WTC11 (cell line): ENCODE measurements around the gene FGF21. TPM values are rescaled to one million over a fixed set of nuclear protein-coding genes. Genes with fewer than 3 reads are reported as not detected.
A peak's percentile ranks its signal among the peaks of the same experiment; 100 is the strongest.

Experiments used
- ATAC-seq: fragments of 200-7000 bp; cut with Tn5 transposase; 2 replicates; pipeline ENCODE4 v1.10.0; 2021; ENCODE audit warnings: mild to moderate bottlenecking, moderate library complexity
- CTCF ChIA-PET: fragments of 300-600 bp; sonication (Branson Sonifier 250); formaldehyde crosslinking; loops from one replicate; lab custom pipeline; 2021; ENCODE audit warnings: antibody characterized with exemption; lab: Charles Lee
- POLR2A ChIA-PET: fragments of 350-600 bp; sonication (Branson Sonifier 250); formaldehyde crosslinking; loops from one replicate; lab custom pipeline; 2021; ENCODE audit warnings: antibody characterized with exemption; lab: Charles Lee
- DNase-seq: peaks from one replicate; pipeline ENCODE4 v3.0.0; 2021; ENCODE audit warnings: low spot score
- H3K27ac Mint-ChIP-seq: 2 replicates; pipeline ENCODE4 v1.8.0; 2021; ENCODE audit warnings: mixed read lengths
- H3K27me3 Mint-ChIP-seq: 2 replicates; pipeline ENCODE4 v1.8.0; 2021; ENCODE audit warnings: low read depth, mild to moderate bottlenecking, moderate library complexity, mixed read lengths
- H3K36me3 Mint-ChIP-seq: 2 replicates; pipeline ENCODE4 v1.8.0; 2021; ENCODE audit warnings: mixed read lengths
- H3K4me1 Mint-ChIP-seq: 2 replicates; pipeline ENCODE4 v1.8.0; 2022; ENCODE audit warnings: mixed read lengths
- H3K4me3 Mint-ChIP-seq: 2 replicates; pipeline ENCODE4 v1.8.0; 2021; ENCODE audit warnings: mild to moderate bottlenecking, moderate library complexity, mixed read lengths
- H3K9me3 Mint-ChIP-seq: 2 replicates; pipeline ENCODE4 v1.8.0; 2021; ENCODE audit warnings: mixed read lengths
- CREB1 ChIP-seq: sonication (generic); formaldehyde crosslinking; IDR thresholded peaks from 2 replicates; pipeline ENCODE4 v1.8.0; 2023; ENCODE audit warnings: mild to moderate bottlenecking, missing genetic modification reagents
- HMGA2 ChIP-seq: fragments of 250-450 bp; sonication (Bioruptor Pico); IDR thresholded peaks from 2 replicates; pipeline ENCODE4 v1.4.0; 2021; ENCODE audit warnings: mild to moderate bottlenecking, moderate library complexity
- JUN ChIP-seq: sonication (generic); formaldehyde crosslinking; IDR thresholded peaks from 2 replicates; pipeline ENCODE4 v1.8.0; 2023; ENCODE audit warnings: mild to moderate bottlenecking, missing genetic modification reagents
- KAT7 ChIP-seq: sonication (generic); formaldehyde crosslinking; IDR thresholded peaks from 2 replicates; pipeline ENCODE4 v1.8.1; 2023; ENCODE audit warnings: missing genetic modification reagents, mild to moderate bottlenecking, borderline replicate concordance
- NFE2L1 ChIP-seq: sonication (generic); formaldehyde crosslinking; IDR thresholded peaks from 2 replicates; pipeline ENCODE4 v1.8.1; 2023; ENCODE audit warnings: missing genetic modification reagents
- NFYB ChIP-seq: sonication (generic); formaldehyde crosslinking; conservative IDR thresholded peaks from 2 replicates; pipeline ENCODE4 v1.8.0; 2022; ENCODE audit warnings: low read depth, missing genetic modification reagents
- NR3C1 ChIP-seq: sonication (generic); formaldehyde crosslinking; conservative IDR thresholded peaks from 2 replicates; pipeline ENCODE4 v1.8.1; 2023; ENCODE audit warnings: low read depth, mild to moderate bottlenecking, missing genetic modification reagents
- OVOL2 ChIP-seq: fragments of 250-450 bp; sonication (Bioruptor Pico); IDR thresholded peaks from 2 replicates; pipeline ENCODE4 v1.9.0; 2021; ENCODE audit warnings: mild to moderate bottlenecking, borderline replicate concordance
- SMAD3 ChIP-seq: sonication (generic); formaldehyde crosslinking; IDR thresholded peaks from 2 replicates; pipeline ENCODE4 v1.8.0; 2022; ENCODE audit warnings: missing genetic modification reagents, mild to moderate bottlenecking, borderline replicate concordance
- ZNF121 ChIP-seq: sonication (generic); formaldehyde crosslinking; IDR thresholded peaks from 2 replicates; pipeline ENCODE4 v1.8.0; 2023; ENCODE audit warnings: missing genetic modification reagents
- ZNF219 ChIP-seq: sonication (generic); formaldehyde crosslinking; IDR thresholded peaks from 2 replicates; pipeline ENCODE4 v1.8.0; 2023; ENCODE audit warnings: missing genetic modification reagents, mild to moderate bottlenecking, borderline replicate concordance
- ZNF671 ChIP-seq: fragments of 250-450 bp; sonication (Bioruptor Pico); IDR thresholded peaks from 2 replicates; pipeline ENCODE4 v1.8.0; 2021; ENCODE audit warnings: mild to moderate bottlenecking
- total RNA-seq: library from RNA; stranded (reverse); gene quantifications from 3 replicates; pipeline ENCODE4 v1.2.3, GENCODE V29; 2021
- TF ChIP-seq, protein P1 (sequence below): sonication (generic); formaldehyde crosslinking; IDR thresholded peaks from 2 replicates; pipeline ENCODE4 v1.8.0; 2022; ENCODE audit warnings: mild to moderate bottlenecking, missing genetic modification reagents
- TF ChIP-seq, protein P2 (sequence below): sonication (generic); formaldehyde crosslinking; IDR thresholded peaks from 2 replicates; pipeline ENCODE4 v1.8.1; 2022; ENCODE audit warnings: missing genetic modification reagents, borderline replicate concordance
- TF ChIP-seq, protein P3 (sequence below): sonication (generic); formaldehyde crosslinking; IDR thresholded peaks from 2 replicates; pipeline ENCODE4 v1.8.1; 2023; ENCODE audit warnings: mild to moderate bottlenecking, moderate library complexity, missing genetic modification reagents
- TF ChIP-seq, protein P4 (sequence below): fragments of 250-450 bp; sonication (Bioruptor Pico); IDR thresholded peaks from 2 replicates; pipeline ENCODE4 v1.9.0; 2021; ENCODE audit warnings: mild to moderate bottlenecking, borderline replicate concordance
- TF ChIP-seq, protein P5 (sequence below): sonication (generic); formaldehyde crosslinking; IDR thresholded peaks from 2 replicates; pipeline ENCODE4 v1.8.0; 2023; ENCODE audit warnings: missing genetic modification reagents, mild to moderate bottlenecking, borderline replicate concordance

FGF21 gene
- total RNA-seq, 1 experiment from 2014 or later: 0.26 TPM

DNA sequence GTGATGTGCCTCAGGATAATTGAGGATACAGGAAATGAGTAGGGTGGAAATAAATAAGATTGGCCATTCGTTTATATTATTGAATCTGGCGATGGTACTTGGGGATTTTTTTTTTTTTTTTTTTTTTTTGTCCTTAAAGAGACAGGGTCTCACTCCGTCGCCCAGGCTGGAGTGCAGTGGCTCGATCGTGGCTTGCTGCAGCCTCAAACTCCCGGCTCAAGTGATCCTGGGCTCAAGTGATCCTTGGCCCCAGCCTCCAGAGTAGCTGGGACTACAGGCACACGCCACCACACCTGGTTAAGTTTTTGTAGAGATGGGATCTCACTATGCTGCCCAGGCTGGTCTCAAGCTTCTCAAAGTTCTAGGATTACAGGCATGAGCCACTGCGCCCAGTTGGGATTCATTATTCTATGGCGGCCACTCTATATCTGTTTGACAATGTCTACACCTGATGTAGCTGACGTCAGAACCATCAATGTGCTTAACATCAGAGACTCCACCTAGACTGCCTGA, 33.1 kb upstream of the FGF21 start:
- ATAC-seq (no peak), DNase-seq (no peak)
- TF ChIP-seq, protein P1, sequence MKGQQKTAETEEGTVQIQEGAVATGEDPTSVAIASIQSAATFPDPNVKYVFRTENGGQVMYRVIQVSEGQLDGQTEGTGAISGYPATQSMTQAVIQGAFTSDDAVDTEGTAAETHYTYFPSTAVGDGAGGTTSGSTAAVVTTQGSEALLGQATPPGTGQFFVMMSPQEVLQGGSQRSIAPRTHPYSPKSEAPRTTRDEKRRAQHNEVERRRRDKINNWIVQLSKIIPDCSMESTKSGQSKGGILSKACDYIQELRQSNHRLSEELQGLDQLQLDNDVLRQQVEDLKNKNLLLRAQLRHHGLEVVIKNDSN (CRISPR knock-in tag): no peak
- no peak for TF ChIP-seq OVOL2 (CRISPR knock-in tag)
- TF ChIP-seq KAT7 (CRISPR knock-in tag): no peak
- no peak for TF ChIP-seq JUN (CRISPR knock-in tag)
- peak; percentile 25; the same call in 1 of the 2 replicates for TF ChIP-seq ZNF121 (CRISPR knock-in tag)
- CTCF ChIA-PET: interaction anchor here (1.0 kb wide), 1 partner anchor 271 kb away, joined by 3 read pairs; the partner anchor contains the start of genes GYS1 and RUVBL2
- Mint-ChIP-seq H3K4me1 (peaks cover 24% of the 10 kb centered on the region), H3K36me3 (peaks cover 6% of the 10 kb centered on the region), H3K27ac (no peak overlapping the region), H3K9me3 (peaks cover 6% of the 10 kb centered on the region), H3K4me3 (no peak overlapping the region), H3K27me3 (no peaks in the 10 kb centered on the region)
- POLR2A ChIA-PET: no interaction called here

DNA sequence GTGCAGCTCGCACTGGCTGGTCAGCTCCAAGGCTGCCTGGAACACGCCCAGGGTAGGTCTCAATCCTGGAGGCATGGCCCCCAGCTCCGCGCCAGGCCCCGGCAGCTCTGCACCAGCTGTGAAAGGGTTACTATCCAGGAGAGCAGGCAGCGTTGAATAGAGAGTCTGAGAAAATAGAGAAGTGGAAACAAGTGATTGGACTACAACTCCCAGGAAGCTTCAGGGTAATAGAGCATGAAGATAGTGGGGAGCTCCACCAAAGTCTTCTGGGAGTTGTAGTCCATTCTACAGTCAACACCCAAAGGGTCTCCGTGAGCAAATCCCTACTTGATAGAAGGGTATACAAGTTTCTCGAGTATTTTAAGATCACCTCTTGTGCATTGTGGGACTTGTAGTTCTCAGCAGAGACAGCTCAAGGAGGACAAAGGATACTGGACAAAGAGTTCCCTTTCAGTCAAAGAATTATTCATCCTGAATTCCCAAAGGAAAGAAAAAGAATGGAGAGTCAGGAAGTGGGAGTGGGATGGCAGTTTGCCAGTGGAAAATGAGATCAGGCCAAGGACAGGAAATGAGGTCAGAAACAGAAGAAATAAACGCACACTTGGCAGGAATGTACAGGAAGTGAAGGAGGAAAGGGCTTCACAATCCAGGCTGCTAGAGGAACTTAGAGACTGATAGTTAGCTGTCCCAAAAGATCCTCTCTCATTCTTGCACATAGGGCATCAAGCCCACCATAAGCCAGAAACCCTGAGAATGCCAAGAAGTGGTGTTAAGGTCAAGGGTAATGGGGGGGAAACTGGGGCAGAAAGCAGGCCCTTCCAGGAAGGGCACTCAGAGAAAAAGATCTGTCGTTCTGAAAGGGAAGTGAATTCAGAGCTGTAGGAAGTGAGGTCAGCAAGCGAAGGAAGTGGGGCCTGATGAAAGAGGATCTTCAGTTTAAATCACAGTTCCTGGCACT, 30.2 kb upstream of the FGF21 start:
- peaks cover 18% of the 10 kb centered on the region for H3K27me3 Mint-ChIP-seq
- H3K27ac Mint-ChIP-seq: peak overlapping the region; percentile 78
- ATAC-seq (peak; percentile 46), DNase-seq (no peak)
- CTCF ChIA-PET: interaction anchor here (0.7 to 2.7 kb wide), 10 partner anchors 10 to 421 kb away, joined by 3 to 31 read pairs (median 4); partner anchors contain the start of genes CA11 and CGB7
- peaks cover 6% of the 10 kb centered on the region for H3K36me3 Mint-ChIP-seq
- TF ChIP-seq HMGA2 (CRISPR knock-in tag) (no peak), SMAD3 (CRISPR knock-in tag) (no peak), NFE2L1 (CRISPR knock-in tag) (no peak), ZNF219 (no peak), NFYB (CRISPR knock-in tag) (no peak), ZNF671 (CRISPR knock-in tag) (no peak), NR3C1 (CRISPR knock-in tag) (no peak), OVOL2 (CRISPR knock-in tag) (no peak), CREB1 (no peak)
- TF ChIP-seq, protein P2, sequence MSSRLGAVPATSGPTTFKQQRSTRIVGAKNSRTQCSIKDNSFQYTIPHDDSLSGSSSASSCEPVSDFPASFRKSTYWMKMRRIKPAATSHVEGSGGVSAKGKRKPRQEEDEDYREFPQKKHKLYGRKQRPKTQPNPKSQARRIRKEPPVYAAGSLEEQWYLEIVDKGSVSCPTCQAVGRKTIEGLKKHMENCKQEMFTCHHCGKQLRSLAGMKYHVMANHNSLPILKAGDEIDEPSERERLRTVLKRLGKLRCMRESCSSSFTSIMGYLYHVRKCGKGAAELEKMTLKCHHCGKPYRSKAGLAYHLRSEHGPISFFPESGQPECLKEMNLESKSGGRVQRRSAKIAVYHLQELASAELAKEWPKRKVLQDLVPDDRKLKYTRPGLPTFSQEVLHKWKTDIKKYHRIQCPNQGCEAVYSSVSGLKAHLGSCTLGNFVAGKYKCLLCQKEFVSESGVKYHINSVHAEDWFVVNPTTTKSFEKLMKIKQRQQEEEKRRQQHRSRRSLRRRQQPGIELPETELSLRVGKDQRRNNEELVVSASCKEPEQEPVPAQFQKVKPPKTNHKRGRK (CRISPR knock-in tag): no peak
- TF ChIP-seq, protein P3, sequence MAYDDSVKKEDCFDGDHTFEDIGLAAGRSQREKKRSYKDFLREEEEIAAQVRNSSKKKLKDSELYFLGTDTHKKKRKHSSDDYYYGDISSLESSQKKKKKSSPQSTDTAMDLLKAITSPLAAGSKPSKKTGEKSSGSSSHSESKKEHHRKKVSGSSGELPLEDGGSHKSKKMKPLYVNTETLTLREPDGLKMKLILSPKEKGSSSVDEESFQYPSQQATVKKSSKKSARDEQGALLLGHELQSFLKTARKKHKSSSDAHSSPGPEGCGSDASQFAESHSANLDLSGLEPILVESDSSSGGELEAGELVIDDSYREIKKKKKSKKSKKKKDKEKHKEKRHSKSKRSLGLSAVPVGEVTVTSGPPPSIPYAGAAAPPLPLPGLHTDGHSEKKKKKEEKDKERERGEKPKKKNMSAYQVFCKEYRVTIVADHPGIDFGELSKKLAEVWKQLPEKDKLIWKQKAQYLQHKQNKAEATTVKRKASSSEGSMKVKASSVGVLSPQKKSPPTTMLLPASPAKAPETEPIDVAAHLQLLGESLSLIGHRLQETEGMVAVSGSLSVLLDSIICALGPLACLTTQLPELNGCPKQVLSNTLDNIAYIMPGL (CRISPR knock-in tag): no peak
- TF ChIP-seq, protein P1 (CRISPR knock-in tag): no peak
- TF ChIP-seq, protein P4, sequence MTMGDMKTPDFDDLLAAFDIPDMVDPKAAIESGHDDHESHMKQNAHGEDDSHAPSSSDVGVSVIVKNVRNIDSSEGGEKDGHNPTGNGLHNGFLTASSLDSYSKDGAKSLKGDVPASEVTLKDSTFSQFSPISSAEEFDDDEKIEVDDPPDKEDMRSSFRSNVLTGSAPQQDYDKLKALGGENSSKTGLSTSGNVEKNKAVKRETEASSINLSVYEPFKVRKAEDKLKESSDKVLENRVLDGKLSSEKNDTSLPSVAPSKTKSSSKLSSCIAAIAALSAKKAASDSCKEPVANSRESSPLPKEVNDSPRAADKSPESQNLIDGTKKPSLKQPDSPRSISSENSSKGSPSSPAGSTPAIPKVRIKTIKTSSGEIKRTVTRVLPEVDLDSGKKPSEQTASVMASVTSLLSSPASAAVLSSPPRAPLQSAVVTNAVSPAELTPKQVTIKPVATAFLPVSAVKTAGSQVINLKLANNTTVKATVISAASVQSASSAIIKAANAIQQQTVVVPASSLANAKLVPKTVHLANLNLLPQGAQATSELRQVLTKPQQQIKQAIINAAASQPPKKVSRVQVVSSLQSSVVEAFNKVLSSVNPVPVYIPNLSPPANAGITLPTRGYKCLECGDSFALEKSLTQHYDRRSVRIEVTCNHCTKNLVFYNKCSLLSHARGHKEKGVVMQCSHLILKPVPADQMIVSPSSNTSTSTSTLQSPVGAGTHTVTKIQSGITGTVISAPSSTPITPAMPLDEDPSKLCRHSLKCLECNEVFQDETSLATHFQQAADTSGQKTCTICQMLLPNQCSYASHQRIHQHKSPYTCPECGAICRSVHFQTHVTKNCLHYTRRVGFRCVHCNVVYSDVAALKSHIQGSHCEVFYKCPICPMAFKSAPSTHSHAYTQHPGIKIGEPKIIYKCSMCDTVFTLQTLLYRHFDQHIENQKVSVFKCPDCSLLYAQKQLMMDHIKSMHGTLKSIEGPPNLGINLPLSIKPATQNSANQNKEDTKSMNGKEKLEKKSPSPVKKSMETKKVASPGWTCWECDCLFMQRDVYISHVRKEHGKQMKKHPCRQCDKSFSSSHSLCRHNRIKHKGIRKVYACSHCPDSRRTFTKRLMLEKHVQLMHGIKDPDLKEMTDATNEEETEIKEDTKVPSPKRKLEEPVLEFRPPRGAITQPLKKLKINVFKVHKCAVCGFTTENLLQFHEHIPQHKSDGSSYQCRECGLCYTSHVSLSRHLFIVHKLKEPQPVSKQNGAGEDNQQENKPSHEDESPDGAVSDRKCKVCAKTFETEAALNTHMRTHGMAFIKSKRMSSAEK: no peak
- TF ChIP-seq, protein P5, sequence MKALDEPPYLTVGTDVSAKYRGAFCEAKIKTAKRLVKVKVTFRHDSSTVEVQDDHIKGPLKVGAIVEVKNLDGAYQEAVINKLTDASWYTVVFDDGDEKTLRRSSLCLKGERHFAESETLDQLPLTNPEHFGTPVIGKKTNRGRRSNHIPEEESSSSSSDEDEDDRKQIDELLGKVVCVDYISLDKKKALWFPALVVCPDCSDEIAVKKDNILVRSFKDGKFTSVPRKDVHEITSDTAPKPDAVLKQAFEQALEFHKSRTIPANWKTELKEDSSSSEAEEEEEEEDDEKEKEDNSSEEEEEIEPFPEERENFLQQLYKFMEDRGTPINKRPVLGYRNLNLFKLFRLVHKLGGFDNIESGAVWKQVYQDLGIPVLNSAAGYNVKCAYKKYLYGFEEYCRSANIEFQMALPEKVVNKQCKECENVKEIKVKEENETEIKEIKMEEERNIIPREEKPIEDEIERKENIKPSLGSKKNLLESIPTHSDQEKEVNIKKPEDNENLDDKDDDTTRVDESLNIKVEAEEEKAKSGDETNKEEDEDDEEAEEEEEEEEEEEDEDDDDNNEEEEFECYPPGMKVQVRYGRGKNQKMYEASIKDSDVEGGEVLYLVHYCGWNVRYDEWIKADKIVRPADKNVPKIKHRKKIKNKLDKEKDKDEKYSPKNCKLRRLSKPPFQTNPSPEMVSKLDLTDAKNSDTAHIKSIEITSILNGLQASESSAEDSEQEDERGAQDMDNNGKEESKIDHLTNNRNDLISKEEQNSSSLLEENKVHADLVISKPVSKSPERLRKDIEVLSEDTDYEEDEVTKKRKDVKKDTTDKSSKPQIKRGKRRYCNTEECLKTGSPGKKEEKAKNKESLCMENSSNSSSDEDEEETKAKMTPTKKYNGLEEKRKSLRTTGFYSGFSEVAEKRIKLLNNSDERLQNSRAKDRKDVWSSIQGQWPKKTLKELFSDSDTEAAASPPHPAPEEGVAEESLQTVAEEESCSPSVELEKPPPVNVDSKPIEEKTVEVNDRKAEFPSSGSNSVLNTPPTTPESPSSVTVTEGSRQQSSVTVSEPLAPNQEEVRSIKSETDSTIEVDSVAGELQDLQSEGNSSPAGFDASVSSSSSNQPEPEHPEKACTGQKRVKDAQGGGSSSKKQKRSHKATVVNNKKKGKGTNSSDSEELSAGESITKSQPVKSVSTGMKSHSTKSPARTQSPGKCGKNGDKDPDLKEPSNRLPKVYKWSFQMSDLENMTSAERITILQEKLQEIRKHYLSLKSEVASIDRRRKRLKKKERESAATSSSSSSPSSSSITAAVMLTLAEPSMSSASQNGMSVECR (CRISPR knock-in tag): no peak
- H3K4me1 Mint-ChIP-seq: peaks cover 8% of the 10 kb centered on the region
- POLR2A ChIA-PET: interaction anchor here (0.6 to 1.7 kb wide), 3 partner anchors 9 to 80 kb away, joined by 3 to 6 read pairs (median 3); partner anchors contain the start of genes CA11 and IZUMO1
- peaks cover 6% of the 10 kb centered on the region for H3K9me3 Mint-ChIP-seq
- no peak overlapping the region for H3K4me3 Mint-ChIP-seq
